GM10266 (cell line): Measurements from ENCODE around the gene ZFR2.
"Not testable (repeated sequence)": the region's sequence is repeated elsewhere in the genome, so short reads cannot be mapped to it uniquely, and the experiment has no call there.

Experiments used
- DNase-seq: peaks from one replicate; pipeline ENCODE4 v3.0.0; 2012; ENCODE audit errors: extremely low spot score
- TF ChIP-seq, protein P1 (sequence below): IDR thresholded peaks from 2 replicates; pipeline ENCODE4 v1.5.1; 2012; ENCODE audit warnings: mild to moderate bottlenecking, low read depth; ENCODE audit not compliant: control insufficient read depth, insufficient read depth; ENCODE audit errors: missing control alignments

ZFR2 gene

GRCh38 chr19:3904233-3904632, 35.4 kb upstream of the ZFR2 start:
- TF ChIP-seq, protein P1, sequence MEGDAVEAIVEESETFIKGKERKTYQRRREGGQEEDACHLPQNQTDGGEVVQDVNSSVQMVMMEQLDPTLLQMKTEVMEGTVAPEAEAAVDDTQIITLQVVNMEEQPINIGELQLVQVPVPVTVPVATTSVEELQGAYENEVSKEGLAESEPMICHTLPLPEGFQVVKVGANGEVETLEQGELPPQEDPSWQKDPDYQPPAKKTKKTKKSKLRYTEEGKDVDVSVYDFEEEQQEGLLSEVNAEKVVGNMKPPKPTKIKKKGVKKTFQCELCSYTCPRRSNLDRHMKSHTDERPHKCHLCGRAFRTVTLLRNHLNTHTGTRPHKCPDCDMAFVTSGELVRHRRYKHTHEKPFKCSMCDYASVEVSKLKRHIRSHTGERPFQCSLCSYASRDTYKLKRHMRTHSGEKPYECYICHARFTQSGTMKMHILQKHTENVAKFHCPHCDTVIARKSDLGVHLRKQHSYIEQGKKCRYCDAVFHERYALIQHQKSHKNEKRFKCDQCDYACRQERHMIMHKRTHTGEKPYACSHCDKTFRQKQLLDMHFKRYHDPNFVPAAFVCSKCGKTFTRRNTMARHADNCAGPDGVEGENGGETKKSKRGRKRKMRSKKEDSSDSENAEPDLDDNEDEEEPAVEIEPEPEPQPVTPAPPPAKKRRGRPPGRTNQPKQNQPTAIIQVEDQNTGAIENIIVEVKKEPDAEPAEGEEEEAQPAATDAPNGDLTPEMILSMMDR, result no peak
- DNase-seq, result no peak

GRCh38 chr19:3902317-3902973, 33.6 kb upstream of the ZFR2 start:
- no peak for DNase-seq
- TF ChIP-seq, protein P1, result no peak

- no peak for DNase-seq
- TF ChIP-seq, protein P1, result no peak
Observed at GRCh38 chr19:3899531-3900294, 30.9 kb upstream of the ZFR2 start.

DNA sequence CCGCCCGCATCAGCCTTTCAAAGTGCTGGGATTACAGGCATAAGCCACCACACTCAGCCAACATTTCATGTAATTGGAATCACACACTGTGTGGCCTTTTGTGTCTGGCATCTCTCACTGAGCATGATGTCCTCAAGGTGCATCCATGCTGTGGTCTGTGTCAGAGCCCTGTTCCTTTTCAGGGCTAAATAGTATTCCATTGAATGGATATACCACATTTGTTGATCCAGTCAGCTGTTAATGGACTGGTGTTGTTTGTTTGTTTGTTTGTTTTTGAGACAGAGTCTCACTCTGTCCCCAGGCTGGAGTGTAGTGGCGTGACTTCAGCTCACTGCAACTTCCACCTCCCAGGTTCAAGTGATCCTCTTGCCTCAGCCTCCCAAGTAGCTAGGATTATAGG, 29.6 kb upstream of the ZFR2 start:
- TF ChIP-seq, protein P1, result no peak

GRCh38 chr19:3897936-3898335, 29.1 kb upstream of the ZFR2 start:
- TF ChIP-seq, protein P1, result no peak

More for the DNA sequence above, 29.6 kb upstream of the ZFR2 start:
- no peak for DNase-seq

DNA sequence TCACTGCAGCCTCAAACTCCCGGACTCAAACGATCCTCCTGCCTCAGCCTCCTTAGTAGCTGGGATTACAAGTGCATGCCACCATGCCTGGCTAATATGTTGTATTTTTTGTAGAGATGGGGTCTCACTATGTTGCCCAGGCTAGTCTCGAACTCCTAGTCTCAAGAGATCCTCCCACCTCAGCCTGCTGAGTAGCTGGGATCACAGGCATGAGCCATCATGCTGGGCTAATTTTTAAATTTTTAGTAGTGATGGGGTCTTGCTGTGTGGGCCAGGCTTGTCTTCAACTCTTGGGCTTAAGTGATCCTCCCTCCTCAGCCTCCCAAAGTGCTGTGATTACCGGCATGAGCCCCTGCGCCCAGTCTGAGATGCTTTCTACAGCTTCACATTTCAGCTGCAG, 26.9 kb upstream of the ZFR2 start:
- DNase-seq, result no peak
- TF ChIP-seq, protein P1, result no peak

More at GRCh38 chr19:3897936-3898335, 29.1 kb upstream of the ZFR2 start:
- no peak for DNase-seq

DNA sequence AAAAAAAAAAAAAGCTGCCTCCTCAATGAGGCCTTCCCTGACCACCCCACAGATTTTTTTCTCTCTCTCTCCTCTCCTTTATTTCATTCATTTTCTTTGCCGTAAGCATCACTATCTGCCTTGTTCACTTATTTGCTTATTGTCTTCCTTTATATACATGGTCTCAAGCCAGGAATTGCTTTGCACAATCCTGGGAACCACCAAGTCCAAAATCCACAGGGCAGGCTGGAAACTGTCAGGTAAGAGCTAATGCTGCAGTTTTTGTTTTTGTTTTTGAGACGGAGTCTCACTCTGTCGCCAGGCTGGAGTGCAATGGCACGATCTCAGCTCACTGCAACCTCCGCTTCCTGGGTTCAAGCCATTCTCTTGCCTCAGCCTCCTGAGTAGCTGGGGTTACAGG, 26.1 kb upstream of the ZFR2 start:
- DNase-seq, result not testable (repeated sequence)
